Measurements from ENCODE around the gene FNDC3B.

The FNDC3B gene

GRCh38 chr3:172121981-172122380 is 82.6 kb downstream of the FNDC3B start:
- no peak for DNase-seq

- no peak for DNase-seq
These were observed 84.9 kb downstream of the FNDC3B start for GRCh38 chr3:172124271-172124670.

- no peak for DNase-seq
These were observed 85.7 kb downstream of the FNDC3B start for GRCh38 chr3:172125053-172125452.

GRCh38 chr3:172125963-172126457 is 86.6 kb downstream of the FNDC3B start:
- DNase-seq, result no peak

GRCh38 chr3:172126741-172127140 is 87.4 kb downstream of the FNDC3B start:
- DNase-seq, result no peak

- no peak for DNase-seq
These were observed 87.8 kb downstream of the FNDC3B start for GRCh38 chr3:172127141-172127540.

GRCh38 chr3:172127929-172128580 is 88.7 kb downstream of the FNDC3B start:
- DNase-seq, result no peak

- no peak for DNase-seq
These were observed 89.5 kb downstream of the FNDC3B start for GRCh38 chr3:172128858-172129257.

GRCh38 chr3:172129498-172129849 is 90.1 kb downstream of the FNDC3B start:
- no peak for DNase-seq

- no peak for DNase-seq
These were observed 90.7 kb downstream of the FNDC3B start for GRCh38 chr3:172129850-172130716.

- DNase-seq, result no peak
These were observed 91.3 kb downstream of the FNDC3B start for GRCh38 chr3:172130717-172131050.

GRCh38 chr3:172131746-172132145 is 92.4 kb downstream of the FNDC3B start:
- DNase-seq, result no peak

- no peak for DNase-seq
These were observed 92.8 kb downstream of the FNDC3B start for GRCh38 chr3:172132159-172132586.

GRCh38 chr3:172132721-172133311 is 93.4 kb downstream of the FNDC3B start:
- no peak for DNase-seq

- DNase-seq, result no peak
These were observed 94.5 kb downstream of the FNDC3B start for GRCh38 chr3:172133838-172134237.

- DNase-seq, result no peak
These were observed 95.0 kb downstream of the FNDC3B start for GRCh38 chr3:172134352-172134751.

- no peak for DNase-seq
These were observed 95.8 kb downstream of the FNDC3B start for GRCh38 chr3:172135185-172135584.

- no peak for DNase-seq
These were observed 96.4 kb downstream of the FNDC3B start for GRCh38 chr3:172135820-172136219.

- DNase-seq, result no peak
These were observed 97.0 kb downstream of the FNDC3B start for GRCh38 chr3:172136330-172136729.

- no peak for DNase-seq
These were observed 98.2 kb downstream of the FNDC3B start for GRCh38 chr3:172137287-172138192.

- DNase-seq, result no peak
These were observed 98.8 kb downstream of the FNDC3B start for GRCh38 chr3:172138193-172138537.

GRCh38 chr3:172138792-172139507 is 99.6 kb downstream of the FNDC3B start:
- DNase-seq, result peak; percentile 7

Data from NCI-H774 (cell line).